NOMO-1 treated with dmso at 0.1 percent for 144 hours (cell line): ENCODE results near the gene PPP1R12B.
"Not testable (repeated sequence)": the region's sequence is repeated elsewhere in the genome, so short reads cannot be mapped to it uniquely, and the experiment has no call there.

ENCODE experiments used
- DNase-seq: peaks from one replicate; lab custom pipeline; 2025; ENCODE audit not compliant: unreplicated experiment; lab: John Stamatoyannopoulos, UW

Gene PPP1R12B

GRCh38 chr1:202526056-202526455 is 177.6 kb downstream of the PPP1R12B start:
- not testable (repeated sequence) for DNase-seq

- not testable (repeated sequence) for DNase-seq
These were observed 179.7 kb downstream of the PPP1R12B start for GRCh38 chr1:202528096-202528722.

- not testable (repeated sequence) for DNase-seq
These were observed 182.2 kb downstream of the PPP1R12B start for GRCh38 chr1:202530686-202531085.

GRCh38 chr1:202531472-202531811 is 182.9 kb downstream of the PPP1R12B start:
- no peak for DNase-seq

GRCh38 chr1:202531812-202532616 is 183.5 kb downstream of the PPP1R12B start:
- not testable (repeated sequence) for DNase-seq

GRCh38 chr1:202539166-202539574 is 190.7 kb downstream of the PPP1R12B start:
- DNase-seq, result not testable (repeated sequence)

- DNase-seq, result not testable (repeated sequence)
These were observed 191.1 kb downstream of the PPP1R12B start for GRCh38 chr1:202539583-202539982.

- no peak for DNase-seq
These were observed 191.5 kb downstream of the PPP1R12B start for GRCh38 chr1:202540014-202540413.

- no peak for DNase-seq
These were observed 191.9 kb downstream of the PPP1R12B start for GRCh38 chr1:202540448-202540847.

GRCh38 chr1:202540858-202541257 is 192.4 kb downstream of the PPP1R12B start:
- not testable (repeated sequence) for DNase-seq

GRCh38 chr1:202542415-202542814 is 193.9 kb downstream of the PPP1R12B start:
- not testable (repeated sequence) for DNase-seq

GRCh38 chr1:202543537-202543936 is 195.0 kb downstream of the PPP1R12B start:
- not testable (repeated sequence) for DNase-seq

- not testable (repeated sequence) for DNase-seq
These were observed 196.4 kb downstream of the PPP1R12B start for GRCh38 chr1:202544766-202545449.

- not testable (repeated sequence) for DNase-seq
These were observed 197.3 kb downstream of the PPP1R12B start for GRCh38 chr1:202545647-202546303.

GRCh38 chr1:202546377-202546776 is 197.9 kb downstream of the PPP1R12B start:
- not testable (repeated sequence) for DNase-seq

- not testable (repeated sequence) for DNase-seq
These were observed 198.3 kb downstream of the PPP1R12B start for GRCh38 chr1:202546796-202547195.

GRCh38 chr1:202547215-202547614 is 198.7 kb downstream of the PPP1R12B start:
- no peak for DNase-seq

GRCh38 chr1:202550088-202550487 is 201.6 kb downstream of the PPP1R12B start:
- DNase-seq, result not testable (repeated sequence)

GRCh38 chr1:202551683-202552082 is 203.2 kb downstream of the PPP1R12B start:
- no peak for DNase-seq

- not testable (repeated sequence) for DNase-seq
These were observed 204.1 kb downstream of the PPP1R12B start for GRCh38 chr1:202552615-202553014.

GRCh38 chr1:202553078-202553477 is 204.6 kb downstream of the PPP1R12B start:
- not testable (repeated sequence) for DNase-seq
